Endodermal cell (in vitro differentiated cells): ENCODE data around the gene ANGPTL5. TPM values are rescaled to one million over a fixed set of nuclear protein-coding genes. Genes with fewer than 3 reads are reported as not detected.
"Not testable (repeated sequence)": the region's sequence is repeated elsewhere in the genome, so short reads cannot be mapped to it uniquely, and the experiment has no call there.

Source experiments
- DNase-seq: peaks from one replicate; pipeline ENCODE4 v3.0.0-alpha.2; 2017
- H3K27ac ChIP-seq: 2 replicates; pipeline ENCODE4 v1.5.1; 2013; ENCODE audit warnings: mild to moderate bottlenecking, low read depth, low read length, moderate library complexity
- H3K27me3 ChIP-seq: 2 replicates; pipeline ENCODE4 v1.6.1; 2013; ENCODE audit warnings: mild to moderate bottlenecking, low read length, moderate library complexity; ENCODE audit not compliant: insufficient read depth, control insufficient read depth, poor library complexity, severe bottlenecking
- H3K36me3 ChIP-seq: 2 replicates; pipeline ENCODE4 v1.7.0; 2013; ENCODE audit warnings: mild to moderate bottlenecking, low read length, moderate library complexity; ENCODE audit not compliant: control insufficient read depth, insufficient read depth
- H3K4me1 ChIP-seq: one replicate; pipeline ENCODE4 v1.7.0; 2013; ENCODE audit warnings: low read length; ENCODE audit not compliant: control insufficient read depth, insufficient read depth
- H3K4me3 ChIP-seq: 2 replicates; pipeline ENCODE4 v1.5.1; 2013; ENCODE audit warnings: mild to moderate bottlenecking, low read length, moderate library complexity
- H3K9ac ChIP-seq: 2 replicates; pipeline ENCODE4 v1.6.1; 2013; ENCODE audit warnings: mild to moderate bottlenecking, low read length, moderate library complexity; ENCODE audit not compliant: poor library complexity, severe bottlenecking; ENCODE audit errors: extremely low read depth
- H3K9me3 ChIP-seq: 2 replicates; pipeline ENCODE4 v1.6.1; 2013; ENCODE audit warnings: mild to moderate bottlenecking, low read length, moderate library complexity; ENCODE audit not compliant: control insufficient read depth
- H3K27ac Mint-ChIP-seq: 2 replicates; pipeline ENCODE4 v1.8.0; 2020; ENCODE audit warnings: mixed read lengths
- H3K27me3 Mint-ChIP-seq: 2 replicates; pipeline ENCODE4 v1.8.0; 2021; ENCODE audit warnings: mild to moderate bottlenecking, mixed read lengths; ENCODE audit not compliant: insufficient read depth
- H3K36me3 Mint-ChIP-seq: 2 replicates; pipeline ENCODE4 v1.8.0; 2020; ENCODE audit warnings: low read depth, mixed read lengths
- H3K4me1 Mint-ChIP-seq: 2 replicates; pipeline ENCODE4 v1.8.0; 2020; ENCODE audit warnings: mixed read lengths
- H3K4me3 Mint-ChIP-seq: 2 replicates; pipeline ENCODE4 v1.8.0; 2020; ENCODE audit warnings: mild to moderate bottlenecking, moderate library complexity, mixed read lengths
- H3K9me3 Mint-ChIP-seq: 2 replicates; pipeline ENCODE4 v1.8.0; 2020; ENCODE audit warnings: mild to moderate bottlenecking, mixed read lengths
- WGBS, 2 experiments: methylation state at CpG; one replicate each; pipeline versions ENCODE4 v1.1.5 to v1.1.7; 2013; ENCODE audit warnings: missing lambda C conversion rate in 2 of 2, mixed read lengths in 1 of 2; ENCODE audit not compliant: insufficient coverage in 1 of 2, insufficient read length in 1 of 2; 5-methylcytosine and 5-hydroxymethylcytosine counted together
- long read RNA-seq, 4 experiments: library from polyadenylated mRNA in 2 of 4; library from RNA in 1 of 4; library from capped mRNA in 1 of 4; stranded (forward) in 3 of 4; unstranded in 1 of 4; transcript quantifications; one replicate each; pipeline ENCODE4 v2.0.0, GENCODE V29; 2020 to 2021; ENCODE audit warnings: inconsistent platforms in 1 of 4
- polyA plus RNA-seq, 2 experiments: library from polyadenylated mRNA; stranded (reverse); fragments of 50-300 nt; gene quantifications; one replicate each; pipeline ENCODE4 v1.2.3, GENCODE V29; 2013
- total RNA-seq, 2 donors: library from RNA; stranded (reverse); fragmentation: NEBNext Ultra II Directional in 1 of 2; extraction: Animal tissue kit (Norgen Biotek cat#: 25700) in 1 of 2; gene quantifications; 2 replicates in 1 of 2; 3 replicates in 1 of 2; pipeline ENCODE4 v1.2.1, GENCODE V29; 2021
- TF ChIP-seq, protein P1 (sequence below): fragments of 200-600 bp; sonication (generic); conservative IDR thresholded peaks from 2 replicates; pipeline ENCODE4 v1.5.0; 2021; ENCODE audit warnings: antibody characterized with exemption, mild to moderate bottlenecking

Gene ANGPTL5
- not detected for total RNA-seq
- polyA plus RNA-seq (2013, experiment 1 of 2), result not detected
- not detected for polyA plus RNA-seq (2013, experiment 2 of 2)
- long read RNA-seq, experiment 1, result 0 reads
- long read RNA-seq, experiment 2, result 0 reads
- long read RNA-seq, experiment 3, result 0 reads
- long read RNA-seq, experiment 4, result 0 reads

DNA sequence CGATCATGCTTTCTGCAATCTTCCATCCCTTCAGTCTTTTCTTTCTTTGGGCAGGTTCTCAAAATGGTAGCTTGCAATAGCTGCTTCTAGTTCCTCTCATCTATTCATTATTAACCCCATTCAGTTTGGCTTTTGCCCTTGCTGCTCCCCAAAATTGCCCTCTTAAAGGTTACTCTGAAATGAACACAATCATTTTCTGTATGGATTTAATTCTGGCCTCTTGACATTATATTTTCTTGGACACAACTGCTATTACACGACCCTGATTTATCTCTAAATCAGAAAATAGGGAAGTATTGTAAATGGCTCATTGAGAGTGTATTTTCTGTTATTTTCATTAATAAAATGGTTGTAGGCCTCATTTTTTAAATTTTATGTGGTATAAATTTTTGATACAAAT lies at the start of gene ANGPTL5:
Gene ANGPTL5, minus strand, starts transcription at position 101 of the 400 bp plus-strand sequence. CDS start 8,613 bp downstream, outside the sequence.
- 90% methylated on average over 1 to 2 of the region's 2 CpGs for WGBS, 2 experiments
- Histone ChIP-seq H3K4me1 (no peaks in the 10 kb centered on the region), H3K27ac (peak within 1 kb of the TSS; percentile 59), H3K4me3 (peak within 1 kb of the TSS; percentile 86), H3K9ac (peak within 1 kb of the TSS; percentile 58), H3K9me3 (no peaks in the 10 kb centered on the region), H3K36me3 (no peaks in the 10 kb centered on the region), H3K27me3 (no peaks in the 10 kb centered on the region)
- TF ChIP-seq, protein P1, sequence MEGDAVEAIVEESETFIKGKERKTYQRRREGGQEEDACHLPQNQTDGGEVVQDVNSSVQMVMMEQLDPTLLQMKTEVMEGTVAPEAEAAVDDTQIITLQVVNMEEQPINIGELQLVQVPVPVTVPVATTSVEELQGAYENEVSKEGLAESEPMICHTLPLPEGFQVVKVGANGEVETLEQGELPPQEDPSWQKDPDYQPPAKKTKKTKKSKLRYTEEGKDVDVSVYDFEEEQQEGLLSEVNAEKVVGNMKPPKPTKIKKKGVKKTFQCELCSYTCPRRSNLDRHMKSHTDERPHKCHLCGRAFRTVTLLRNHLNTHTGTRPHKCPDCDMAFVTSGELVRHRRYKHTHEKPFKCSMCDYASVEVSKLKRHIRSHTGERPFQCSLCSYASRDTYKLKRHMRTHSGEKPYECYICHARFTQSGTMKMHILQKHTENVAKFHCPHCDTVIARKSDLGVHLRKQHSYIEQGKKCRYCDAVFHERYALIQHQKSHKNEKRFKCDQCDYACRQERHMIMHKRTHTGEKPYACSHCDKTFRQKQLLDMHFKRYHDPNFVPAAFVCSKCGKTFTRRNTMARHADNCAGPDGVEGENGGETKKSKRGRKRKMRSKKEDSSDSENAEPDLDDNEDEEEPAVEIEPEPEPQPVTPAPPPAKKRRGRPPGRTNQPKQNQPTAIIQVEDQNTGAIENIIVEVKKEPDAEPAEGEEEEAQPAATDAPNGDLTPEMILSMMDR, result no peak
- peaks cover 18% of the 10 kb centered on the region for H3K4me1 Mint-ChIP-seq
- H3K27me3 Mint-ChIP-seq, result no peaks in the 10 kb centered on the region
- H3K27ac Mint-ChIP-seq, result peak within 1 kb of the TSS; percentile 83
- no peak for DNase-seq
- H3K4me3 Mint-ChIP-seq, result peak within 1 kb of the TSS; percentile 84
- H3K36me3 Mint-ChIP-seq, result no peaks in the 10 kb centered on the region
- H3K9me3 Mint-ChIP-seq, result no peaks in the 10 kb centered on the region

DNA sequence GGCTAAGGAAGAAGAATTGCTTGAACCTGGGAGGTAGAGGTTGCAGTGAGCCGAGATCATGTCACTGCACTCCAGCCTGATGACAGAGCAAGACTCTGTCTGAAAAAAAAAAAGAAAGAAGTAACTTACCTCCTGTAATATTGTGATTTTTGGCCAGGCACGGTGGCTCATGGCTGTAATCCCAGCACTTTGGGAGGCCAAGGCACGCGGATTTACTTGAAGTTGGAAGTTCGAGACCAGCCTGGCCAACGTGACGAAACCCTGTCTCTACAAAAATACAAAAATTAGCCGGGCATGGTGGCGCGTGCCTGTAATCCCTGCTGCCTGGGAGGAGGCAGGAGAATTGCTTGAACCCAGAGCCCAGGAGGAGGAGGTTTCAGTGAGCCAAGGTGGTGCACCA lies 47.9 kb upstream of the ANGPTL5 start:
- H3K9me3 Mint-ChIP-seq, H3K4me3 Mint-ChIP-seq, H3K9me3 ChIP-seq, H3K36me3 Mint-ChIP-seq, H3K36me3 ChIP-seq, H3K27me3 ChIP-seq, H3K4me3 ChIP-seq, H3K27me3 Mint-ChIP-seq, H3K9ac ChIP-seq, H3K4me1 ChIP-seq, H3K4me1 Mint-ChIP-seq, DNase-seq, H3K27ac Mint-ChIP-seq, H3K27ac ChIP-seq: not testable (repeated sequence)
- 94 to 100% methylated on average over 2 to 10 of the region's 10 CpGs for WGBS, 2 experiments

DNA sequence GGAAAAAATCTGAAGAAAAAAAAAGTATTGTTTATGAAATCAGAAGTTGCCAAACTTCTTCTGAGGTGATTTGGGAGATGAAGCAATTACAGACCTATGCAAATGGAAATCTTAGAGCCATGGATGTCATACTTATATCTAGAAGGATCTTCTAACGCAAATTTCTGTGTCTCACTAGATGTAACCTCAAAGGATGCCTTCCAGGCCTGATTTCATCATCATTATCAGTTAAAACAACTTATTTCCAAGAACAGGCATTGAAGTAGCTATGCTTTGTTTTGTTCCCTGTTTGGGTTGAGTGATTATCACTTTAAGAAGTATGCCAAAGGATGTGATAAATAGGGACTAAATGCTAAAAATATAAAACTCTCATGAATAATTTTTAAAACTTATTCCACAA lies 43.9 kb upstream of the ANGPTL5 start:
- Histone ChIP-seq H3K27ac (no peak overlapping the region), H3K4me1 (no peaks in the 10 kb centered on the region), H3K4me3 (no peak overlapping the region), H3K9ac (no peak overlapping the region), H3K27me3 (no peaks in the 10 kb centered on the region), H3K36me3 (no peaks in the 10 kb centered on the region), H3K9me3 (no peaks in the 10 kb centered on the region)
- Mint-ChIP-seq H3K36me3 (no peaks in the 10 kb centered on the region), H3K27ac (no peak overlapping the region), H3K4me1 (no peaks in the 10 kb centered on the region), H3K9me3 (no peaks in the 10 kb centered on the region), H3K27me3 (no peaks in the 10 kb centered on the region), H3K4me3 (no peak overlapping the region)
- TF ChIP-seq, protein P1, result no peak
- WGBS, 2 experiments, result 100% methylated on average over 1 of the region's 1 CpG
- DNase-seq, result no peak

DNA sequence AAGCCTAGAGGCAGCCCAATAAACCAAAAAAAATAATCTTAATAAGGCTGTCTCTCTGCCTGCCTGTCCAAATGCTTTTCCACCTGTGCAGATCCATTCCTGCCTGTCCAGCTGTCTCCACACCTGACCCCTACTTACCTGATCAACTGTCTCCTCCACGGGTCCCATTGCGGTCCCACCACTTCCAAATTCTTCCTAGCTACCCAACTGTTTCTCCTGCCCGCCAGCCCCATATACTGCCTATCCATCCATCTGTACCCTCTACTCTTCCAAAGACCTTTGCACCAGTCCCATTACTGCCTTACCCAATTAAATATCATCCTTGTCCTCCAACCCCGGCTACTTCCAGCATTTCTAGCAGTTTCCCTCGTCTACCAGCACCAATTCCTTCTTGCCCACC lies 39.4 kb upstream of the ANGPTL5 start:
- no peaks in the 10 kb centered on the region for H3K9me3 Mint-ChIP-seq
- no peak overlapping the region for H3K9ac ChIP-seq
- TF ChIP-seq, protein P1, result no peak
- H3K4me3 ChIP-seq, result no peak overlapping the region
- DNase-seq, result no peak
- H3K27me3 Mint-ChIP-seq, result no peaks in the 10 kb centered on the region
- H3K4me1 ChIP-seq, result no peaks in the 10 kb centered on the region
- no peaks in the 10 kb centered on the region for H3K9me3 ChIP-seq
- H3K36me3 Mint-ChIP-seq, result no peaks in the 10 kb centered on the region
- H3K4me3 Mint-ChIP-seq, result no peak overlapping the region
- 88 to 89% methylated on average over 4 to 5 of the region's 5 CpGs for WGBS, 2 experiments
- H3K27me3 ChIP-seq, result no peaks in the 10 kb centered on the region
- no peaks in the 10 kb centered on the region for H3K4me1 Mint-ChIP-seq
- H3K27ac ChIP-seq, result no peak overlapping the region
- H3K27ac Mint-ChIP-seq, result no peak overlapping the region
- H3K36me3 ChIP-seq, result no peaks in the 10 kb centered on the region
